PC-9 (cell line): ENCODE data around the gene HDAC5.

Source experiments
- CTCF ChIP-seq: fragments of 200-600 bp; sonication (generic); conservative IDR thresholded peaks from 2 replicates; pipeline ENCODE4 v1.6.1; 2017; ENCODE audit warnings: mixed run types, antibody characterized with exemption, mild to moderate bottlenecking, moderate library complexity
- EZH2 ChIP-seq: fragments of 200-600 bp; sonication (generic); IDR thresholded peaks from 2 replicates; pipeline ENCODE4 v1.8.0; 2017; ENCODE audit warnings: antibody characterized with exemption, low read depth

GRCh38 chr17:44081681-44082080 is 41.8 kb downstream of the HDAC5 start:
- no peak for TF ChIP-seq CTCF
- no peak for TF ChIP-seq EZH2
